KMS-11 (cell line): ENCODE measurements around the gene PDCD1LG2.

ENCODE experiments used
- H2AFZ ChIP-seq: fragments of 200-600 bp; sonication (generic); 2 replicates; pipeline ENCODE4 v1.6.1; 2016; ENCODE audit warnings: antibody characterized with exemption, mixed run types, low read depth
- H3K27ac ChIP-seq: fragments of 200-600 bp; sonication (generic); 2 replicates; pipeline ENCODE4 v1.6.1; 2016; ENCODE audit warnings: mild to moderate bottlenecking, mixed run types
- H3K27me3 ChIP-seq: fragments of 200-600 bp; sonication (generic); 2 replicates; pipeline ENCODE4 v1.6.1; 2017; ENCODE audit warnings: mild to moderate bottlenecking, low read depth, mixed run types, moderate library complexity; ENCODE audit not compliant: insufficient read depth
- H3K36me3 ChIP-seq: fragments of 200-600 bp; sonication (generic); 2 replicates; pipeline ENCODE4 v1.6.1; 2017; ENCODE audit warnings: mild to moderate bottlenecking, mixed run types; ENCODE audit not compliant: insufficient read depth
- H3K4me1 ChIP-seq: fragments of 200-600 bp; sonication (generic); 2 replicates; pipeline ENCODE4 v1.6.1; 2016; ENCODE audit warnings: mild to moderate bottlenecking, low read depth, mixed run types; ENCODE audit not compliant: poor library complexity, severe bottlenecking
- H3K4me2 ChIP-seq: fragments of 200-600 bp; sonication (generic); 2 replicates; pipeline ENCODE4 v1.7.0; 2016; ENCODE audit warnings: mild to moderate bottlenecking, mixed run types
- H3K4me3 ChIP-seq: fragments of 200-600 bp; sonication (generic); IDR thresholded peaks from 2 replicates; pipeline ENCODE4 v1.6.1; 2017; ENCODE audit warnings: low read depth, low read length, mixed read lengths; ENCODE audit not compliant: insufficient read depth
- H3K79me2 ChIP-seq: fragments of 200-600 bp; sonication (generic); 2 replicates; pipeline ENCODE4 v1.6.1; 2016; ENCODE audit warnings: low read depth, mixed run types; ENCODE audit not compliant: insufficient read depth
- H3K9ac ChIP-seq: fragments of 200-600 bp; sonication (generic); 2 replicates; pipeline ENCODE4 v1.6.1; 2016; ENCODE audit warnings: mild to moderate bottlenecking, mixed run types
- H4K20me1 ChIP-seq: fragments of 200-600 bp; sonication (generic); 2 replicates; pipeline ENCODE4 v1.6.1; 2016; ENCODE audit warnings: mild to moderate bottlenecking, mixed run types; ENCODE audit not compliant: insufficient read depth
- CTCF ChIP-seq: fragments of 200-600 bp; sonication (generic); conservative IDR thresholded peaks from 2 replicates; pipeline ENCODE4 v1.6.1; 2017; ENCODE audit warnings: low read depth, mild to moderate bottlenecking, antibody characterized with exemption, low read length, moderate library complexity, mixed read lengths

The PDCD1LG2 gene

GRCh38 chr9:5516453-5517220 lies 6.3 kb downstream of the PDCD1LG2 start:
- Histone ChIP-seq H3K4me1 (peaks cover 21% of the 10 kb centered on the region), H3K79me2 (no peaks in the 10 kb centered on the region), H3K27me3 (no peaks in the 10 kb centered on the region), H2AFZ (no peak overlapping the region), H3K4me2 (no peak overlapping the region), H3K9ac (no peak overlapping the region), H3K27ac (no peak overlapping the region), H3K36me3 (no peaks in the 10 kb centered on the region), H4K20me1 (no peaks in the 10 kb centered on the region), H3K4me3 (no peak overlapping the region)
- TF ChIP-seq CTCF = no peak

- Histone ChIP-seq H3K4me3 (no peak overlapping the region), H3K27me3 (no peaks in the 10 kb centered on the region), H3K27ac (no peak overlapping the region), H3K79me2 (no peaks in the 10 kb centered on the region), H3K4me1 (peaks cover 14% of the 10 kb centered on the region), H3K9ac (no peak overlapping the region), H3K36me3 (no peaks in the 10 kb centered on the region), H4K20me1 (no peaks in the 10 kb centered on the region), H3K4me2 (no peak overlapping the region), H2AFZ (no peak overlapping the region)
- no peak for TF ChIP-seq CTCF
Measured at GRCh38 chr9:5518171-5518936, 8.0 kb downstream of the PDCD1LG2 start.

GRCh38 chr9:5518937-5519319 lies 8.6 kb downstream of the PDCD1LG2 start:
- no peak overlapping the region for H2AFZ ChIP-seq
- no peak overlapping the region for H3K4me3 ChIP-seq
- no peak overlapping the region for H3K4me2 ChIP-seq
- no peaks in the 10 kb centered on the region for H3K27me3 ChIP-seq
- no peak overlapping the region for H3K27ac ChIP-seq
- H3K4me1 ChIP-seq = peaks cover 14% of the 10 kb centered on the region
- H4K20me1 ChIP-seq = no peaks in the 10 kb centered on the region
- no peak for TF ChIP-seq CTCF
- no peak overlapping the region for H3K9ac ChIP-seq
- no peaks in the 10 kb centered on the region for H3K36me3 ChIP-seq
- no peaks in the 10 kb centered on the region for H3K79me2 ChIP-seq

GRCh38 chr9:5524090-5524489 lies 13.8 kb downstream of the PDCD1LG2 start:
- H3K36me3 ChIP-seq = no peaks in the 10 kb centered on the region

More at GRCh38 chr9:5524090-5524489, 13.8 kb downstream of the PDCD1LG2 start:
- no peaks in the 10 kb centered on the region for H4K20me1 ChIP-seq
- no peaks in the 10 kb centered on the region for H3K27me3 ChIP-seq
- H3K4me3 ChIP-seq = no peak overlapping the region
- no peak overlapping the region for H3K9ac ChIP-seq
- H3K4me1 ChIP-seq = no peaks in the 10 kb centered on the region
- TF ChIP-seq CTCF = no peak
- H2AFZ ChIP-seq = no peak overlapping the region
- H3K4me2 ChIP-seq = no peak overlapping the region
- no peaks in the 10 kb centered on the region for H3K79me2 ChIP-seq
- no peak overlapping the region for H3K27ac ChIP-seq
